GM18502 (cell line): ENCODE measurements around the gene BCORL1.
A peak's percentile ranks its signal among the peaks of the same experiment; 100 is the strongest.

Experiments
- ATAC-seq: cut with Tn5 transposase; IDR thresholded peaks from one replicate; pipeline ENCODE4 v1.9.1; 2021; ENCODE audit warnings: mild to moderate bottlenecking; ENCODE audit not compliant: unreplicated experiment, poor library complexity

BCORL1 gene

DNA sequence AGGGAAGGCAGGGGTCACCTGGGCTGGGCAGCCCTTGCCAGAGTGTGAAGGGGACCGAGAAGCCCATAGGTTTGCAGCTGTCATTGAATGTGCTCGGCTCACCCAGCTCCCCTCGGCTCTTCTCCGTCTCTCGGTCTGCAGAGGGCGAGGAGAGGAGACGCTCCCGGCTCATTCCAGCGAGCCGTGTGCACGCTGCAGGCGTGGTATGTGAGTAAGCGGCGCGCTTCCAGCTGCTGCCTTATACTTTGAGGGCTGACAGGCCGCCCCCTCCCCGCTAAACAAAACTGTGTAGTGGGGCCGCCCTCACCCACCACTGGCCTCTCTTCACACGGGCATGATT is 23.0 kb upstream of the BCORL1 start:
- no peak for ATAC-seq

DNA sequence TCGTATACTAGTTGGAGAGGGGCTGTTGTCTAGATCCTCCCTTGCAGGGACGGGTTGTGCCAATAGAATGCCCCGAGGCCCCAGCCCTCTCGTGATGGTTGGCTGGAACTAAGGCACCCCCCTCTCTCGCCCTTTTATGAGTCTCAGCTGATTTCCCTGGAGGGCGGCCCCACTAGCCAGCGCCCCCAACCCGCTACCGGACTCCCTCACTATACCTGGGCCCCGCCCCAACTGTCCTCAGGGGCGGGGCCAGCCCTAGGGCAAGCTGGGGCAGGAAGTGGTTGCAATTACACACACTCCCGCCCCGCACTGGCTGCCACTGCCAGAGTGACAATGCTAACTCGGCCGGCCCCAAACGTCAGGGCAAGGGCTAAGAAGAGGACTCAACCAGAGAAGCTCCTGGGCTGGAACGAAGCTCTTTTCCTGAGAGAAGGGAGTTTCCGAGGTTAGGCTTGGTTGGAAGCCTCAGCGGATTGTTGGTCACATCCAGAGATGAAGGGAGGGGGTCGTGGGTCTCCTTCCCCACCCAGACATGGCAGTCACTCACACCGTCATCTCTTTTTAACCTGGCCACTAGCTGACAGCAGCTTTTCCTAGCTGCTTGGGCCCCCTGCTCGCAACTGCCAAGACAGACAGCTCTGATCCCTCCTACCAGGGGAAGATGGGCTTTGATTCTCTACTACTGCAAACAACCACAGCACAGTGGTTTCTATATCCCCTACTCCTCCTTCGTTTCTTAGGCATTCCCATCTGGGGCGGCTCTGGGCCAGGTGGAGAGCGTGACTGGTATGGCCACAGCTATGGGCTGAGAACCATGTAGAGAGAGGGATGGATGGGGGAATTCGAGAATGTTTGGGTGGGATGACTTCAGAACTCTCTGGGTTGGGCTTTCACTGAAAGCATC is 21.0 kb upstream of the BCORL1 start:
- ATAC-seq: peak; percentile 92

DNA sequence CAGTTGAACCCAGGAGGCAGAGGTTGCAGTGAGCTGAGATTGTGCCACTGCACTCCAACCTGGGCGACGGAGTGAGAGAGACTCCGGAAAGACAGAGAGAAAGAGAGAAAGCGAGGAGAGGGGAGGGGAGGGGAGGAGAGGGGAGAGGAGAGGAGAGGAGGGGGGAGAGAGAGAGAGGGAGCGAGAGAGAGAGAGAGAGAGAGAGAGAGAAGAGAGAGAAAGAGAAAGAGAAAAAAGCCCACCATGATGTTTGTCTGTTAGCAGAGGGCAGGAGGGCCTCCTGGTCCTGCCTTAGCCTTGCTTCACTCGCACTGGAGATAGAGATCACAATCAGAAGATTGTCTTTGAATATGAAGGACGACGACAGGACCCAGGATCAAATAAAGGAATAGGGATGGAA is 18.7 kb upstream of the BCORL1 start:
- ATAC-seq: no peak

DNA sequence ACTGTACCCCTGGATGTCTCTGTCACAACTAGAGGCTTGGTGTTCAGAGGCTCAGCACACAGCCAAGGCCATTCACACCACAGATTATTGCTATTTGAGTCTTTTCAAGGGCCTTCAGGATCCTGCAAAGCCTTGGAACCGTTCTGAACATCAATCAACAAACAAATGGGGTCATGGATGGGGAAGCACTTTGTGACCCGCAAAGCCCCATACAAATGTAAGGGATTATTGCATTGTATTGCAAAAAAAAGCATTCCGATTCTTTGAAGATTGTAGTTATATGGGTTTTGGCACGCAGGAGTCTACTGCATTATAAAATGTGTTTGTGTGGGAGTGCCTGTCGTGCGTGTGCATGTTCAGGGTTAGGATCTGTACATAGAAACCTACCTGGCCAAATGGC is 17.3 kb upstream of the BCORL1 start:
- ATAC-seq: no peak

DNA sequence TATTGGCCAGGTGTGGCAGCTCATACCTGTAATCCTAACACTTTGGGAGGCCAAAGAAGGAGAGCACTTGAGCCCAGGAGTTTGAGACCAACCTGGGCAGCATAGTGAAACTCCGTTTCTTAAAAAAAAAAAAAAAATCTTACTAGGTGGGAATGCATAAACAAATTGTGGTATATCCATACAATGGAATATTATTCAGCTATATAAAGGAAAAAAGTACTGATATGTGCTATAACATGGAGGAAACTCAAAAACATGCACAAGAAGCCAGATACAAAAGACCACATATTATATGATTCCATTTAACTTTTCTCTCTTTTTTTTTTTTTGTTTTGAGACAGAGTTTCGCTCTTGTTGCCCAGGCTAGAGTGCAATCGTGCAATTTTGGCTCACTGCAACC is 13.5 kb upstream of the BCORL1 start:
- ATAC-seq: no peak

DNA sequence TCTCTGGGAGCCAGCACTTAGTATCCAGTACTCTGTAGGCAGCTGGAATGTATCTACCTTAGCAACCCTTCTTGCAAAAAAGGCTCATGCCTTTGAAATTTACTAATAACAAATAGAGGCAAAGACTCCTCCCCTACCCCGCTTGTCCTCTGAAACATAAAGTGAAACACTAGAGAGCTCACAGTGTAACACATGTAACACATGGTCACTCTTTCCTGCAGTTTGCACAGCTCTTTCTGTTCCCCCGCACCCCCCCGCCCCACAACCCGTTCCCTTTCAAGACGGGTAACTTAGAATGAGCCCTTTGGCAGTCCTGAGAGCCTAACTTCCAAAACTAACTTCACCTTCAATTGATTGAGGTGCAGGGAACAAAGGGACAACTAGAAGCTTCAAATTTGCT is 6.0 kb upstream of the BCORL1 start:
- no peak for ATAC-seq

DNA sequence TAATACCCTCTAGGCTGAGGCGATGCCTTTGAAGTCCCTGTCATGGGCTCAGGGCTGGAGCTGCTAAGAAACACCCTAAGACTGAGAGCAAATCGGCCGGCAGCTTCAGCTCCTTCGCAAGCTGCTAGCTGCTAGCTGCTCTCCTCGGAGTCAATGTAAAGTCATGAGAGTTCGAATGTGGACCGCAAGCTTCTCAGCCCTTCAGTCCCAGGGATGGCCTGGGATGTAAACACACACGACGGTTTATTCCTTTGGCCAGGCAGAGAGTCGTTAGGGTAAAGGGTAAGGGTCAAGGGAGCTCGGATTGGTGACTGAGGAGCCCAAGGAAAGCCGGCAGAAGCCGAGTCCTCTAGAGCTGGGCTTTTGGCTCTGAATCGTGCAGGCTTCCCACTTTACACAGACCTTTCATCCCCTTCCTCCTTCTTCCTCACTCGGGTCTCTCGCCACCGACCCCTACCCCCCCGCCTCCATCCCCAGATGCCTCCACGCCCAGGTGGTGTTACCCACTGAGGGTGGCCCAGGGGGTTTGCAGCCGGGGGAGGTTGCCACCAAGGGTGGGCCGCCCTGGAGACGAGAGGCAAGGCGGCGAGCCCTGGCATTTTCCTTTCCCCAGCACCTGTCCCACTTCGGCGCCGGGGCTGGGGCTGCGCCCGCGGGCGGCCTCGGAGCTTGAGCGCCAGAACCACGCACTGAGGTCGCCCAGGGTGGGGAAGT is 3.1 kb upstream of the BCORL1 start:
- ATAC-seq: no peak

DNA sequence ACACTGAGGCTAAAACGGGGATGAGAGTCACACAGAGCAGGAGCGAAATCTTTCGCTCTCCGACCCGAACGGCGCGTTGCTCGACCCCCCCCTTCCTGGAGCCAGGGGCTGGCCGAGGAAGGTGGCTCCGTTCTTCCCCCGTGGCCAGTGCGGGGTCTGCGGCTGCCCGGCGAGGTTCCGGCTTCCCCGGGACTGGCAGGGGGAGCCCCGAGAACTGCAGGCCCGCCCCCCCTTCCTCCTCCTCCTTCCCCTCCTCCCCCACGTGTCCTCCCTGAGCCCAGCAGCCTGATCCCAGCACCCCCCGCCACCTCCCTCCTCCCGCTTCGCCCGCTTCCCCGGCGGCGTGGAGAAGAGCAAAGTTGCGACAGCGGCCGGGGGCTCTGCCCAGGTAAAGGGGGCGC is 2.4 kb upstream of the BCORL1 start:
- no peak for ATAC-seq

DNA sequence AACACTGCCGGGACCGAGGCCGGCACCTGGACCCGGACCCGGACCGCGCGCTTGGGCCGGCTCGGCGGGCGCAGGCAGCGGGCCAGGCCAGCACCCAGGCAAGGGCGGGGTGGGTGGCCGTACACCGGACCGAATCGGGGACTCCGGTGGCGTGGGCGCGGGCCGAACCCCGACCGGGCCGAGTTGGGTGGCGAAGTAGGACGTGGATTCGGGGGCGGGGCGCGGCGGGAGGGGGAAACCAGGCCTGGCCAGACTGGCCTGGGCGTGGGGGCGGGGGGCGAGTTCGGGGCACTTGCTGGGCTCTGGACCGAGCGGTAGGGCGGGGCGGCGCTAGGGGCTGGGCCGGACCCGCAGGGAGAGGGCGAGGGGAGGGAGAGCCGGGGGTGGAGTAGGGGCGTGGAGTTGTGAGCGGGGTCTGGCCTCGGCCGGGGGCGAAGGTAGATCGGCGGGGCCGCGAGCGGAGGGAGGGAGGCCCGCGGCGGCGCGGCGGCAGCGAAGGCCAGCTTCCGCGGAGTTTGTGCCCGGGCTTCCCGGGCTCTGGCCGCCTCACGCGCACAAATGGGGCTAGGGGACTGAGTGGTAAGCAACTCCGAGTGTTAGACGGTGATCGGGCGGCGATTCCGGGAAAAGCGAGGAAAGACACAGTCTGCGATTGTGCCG is 1.8 kb upstream of the BCORL1 start:
- ATAC-seq: no peak

DNA sequence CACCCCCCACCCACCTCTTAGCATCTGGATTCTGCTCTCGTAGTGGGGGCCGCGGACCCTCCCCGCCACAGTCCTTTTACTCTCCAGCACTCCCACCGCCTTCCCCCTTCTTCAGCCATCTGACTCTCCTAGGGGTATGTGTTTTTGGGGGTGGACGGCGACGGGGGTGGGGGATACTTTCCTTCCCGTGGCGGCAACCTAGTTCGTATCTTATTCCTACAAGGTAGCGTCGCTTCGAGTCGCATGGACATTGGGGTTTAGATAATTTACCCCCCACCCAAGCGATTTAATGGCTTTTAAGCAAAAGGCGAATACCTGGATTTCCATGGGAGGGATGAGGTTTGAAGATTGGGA is 1.3 kb upstream of the BCORL1 start:
- ATAC-seq: no peak

DNA sequence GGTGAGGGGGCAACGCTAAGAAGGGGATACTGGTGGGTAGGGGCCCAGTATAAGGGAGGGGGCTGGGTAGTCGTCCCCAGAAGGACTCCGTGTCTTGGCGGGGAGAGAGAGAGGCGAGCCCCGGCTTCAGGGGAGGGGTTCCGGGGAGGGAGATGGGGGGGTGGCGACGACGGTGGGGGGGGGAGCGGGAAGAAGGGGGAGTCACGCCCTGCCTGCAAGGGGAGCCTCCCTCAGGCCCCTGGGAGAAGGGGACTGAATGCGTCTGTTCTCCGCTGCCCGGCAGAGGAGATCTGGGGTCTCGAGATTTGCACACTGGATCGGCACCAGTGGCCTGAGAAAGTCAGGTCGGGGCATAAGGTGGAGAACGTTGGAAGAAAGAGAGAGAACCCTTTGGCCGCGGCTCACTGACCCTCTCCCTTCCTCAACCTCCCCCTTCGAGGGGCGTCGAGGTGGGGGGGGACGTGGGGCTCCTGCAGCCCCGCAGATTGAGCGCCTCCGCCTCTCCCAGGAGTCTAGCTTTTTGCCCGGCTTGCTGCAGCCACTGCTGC is 609 bp upstream of the BCORL1 start:
- ATAC-seq: no peak

DNA sequence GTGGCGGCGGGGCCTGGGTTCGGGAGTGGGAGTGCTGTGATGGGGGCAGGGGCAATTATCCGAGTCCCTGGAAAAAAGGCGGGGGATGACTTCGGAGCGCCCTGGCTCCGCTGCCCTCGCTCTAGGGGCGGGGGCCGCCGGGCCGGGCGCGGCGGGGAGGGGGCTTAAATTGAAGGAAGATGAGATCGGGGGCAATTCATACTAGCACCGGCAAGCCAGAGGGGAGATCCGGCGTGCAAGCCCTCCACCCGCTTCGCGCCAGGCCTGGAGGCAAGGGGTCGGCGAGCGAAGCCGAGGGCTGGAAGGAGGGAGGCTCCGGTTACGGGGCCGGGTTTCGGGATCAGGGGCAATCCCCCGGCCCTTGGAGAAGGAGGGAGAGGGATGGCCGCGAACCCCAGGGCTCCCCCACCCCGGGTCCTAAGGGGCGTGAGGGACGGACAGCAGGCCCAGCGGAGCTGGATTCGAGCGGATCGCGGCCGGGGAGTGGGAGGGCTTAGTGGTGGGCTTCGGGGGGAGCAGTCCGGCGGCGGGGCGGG is 1.2 kb downstream of the BCORL1 start:
- ATAC-seq: no peak

DNA sequence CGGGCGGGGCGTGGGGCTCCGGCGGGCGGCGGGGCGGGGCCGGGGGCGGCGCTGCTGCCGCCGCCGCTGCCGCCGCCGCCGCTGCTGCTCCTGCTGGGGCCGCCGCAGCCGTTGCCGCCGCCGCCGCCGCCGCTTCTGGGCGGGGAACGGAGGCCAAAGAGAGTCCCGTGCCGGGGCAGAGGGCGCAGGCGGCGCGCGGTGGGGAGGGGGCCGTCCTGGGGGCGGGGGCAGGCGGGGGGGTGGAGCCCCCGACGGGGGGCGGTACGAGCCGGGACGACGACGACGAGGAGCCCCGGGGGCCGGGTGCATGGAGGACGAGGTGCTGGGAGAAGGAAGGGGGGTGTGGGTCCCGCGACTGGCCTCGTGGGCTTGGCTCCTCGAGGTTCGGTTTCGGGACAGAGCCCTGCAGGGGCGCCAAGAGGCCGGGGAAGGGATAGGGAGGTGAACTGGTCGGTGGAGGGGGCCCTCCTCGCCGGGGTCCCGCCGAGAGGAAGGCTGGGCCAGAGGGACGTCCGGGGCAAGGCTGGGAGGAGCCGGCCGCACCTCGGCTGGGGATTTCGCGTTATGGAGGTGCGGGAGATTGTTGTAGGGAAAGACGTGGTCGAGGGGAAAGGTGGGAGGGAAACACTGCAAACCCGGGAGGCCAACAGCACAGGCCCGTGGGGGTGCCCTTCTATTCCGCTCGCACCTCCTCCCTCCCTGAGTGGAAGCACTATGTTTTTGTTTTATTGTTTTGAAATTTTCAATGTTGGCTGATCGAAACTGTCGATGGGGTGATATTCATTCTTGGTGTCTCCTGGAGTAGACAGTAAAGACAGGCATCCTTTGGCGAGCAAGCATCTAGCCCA is 1.9 kb downstream of the BCORL1 start:
- ATAC-seq: no peak

DNA sequence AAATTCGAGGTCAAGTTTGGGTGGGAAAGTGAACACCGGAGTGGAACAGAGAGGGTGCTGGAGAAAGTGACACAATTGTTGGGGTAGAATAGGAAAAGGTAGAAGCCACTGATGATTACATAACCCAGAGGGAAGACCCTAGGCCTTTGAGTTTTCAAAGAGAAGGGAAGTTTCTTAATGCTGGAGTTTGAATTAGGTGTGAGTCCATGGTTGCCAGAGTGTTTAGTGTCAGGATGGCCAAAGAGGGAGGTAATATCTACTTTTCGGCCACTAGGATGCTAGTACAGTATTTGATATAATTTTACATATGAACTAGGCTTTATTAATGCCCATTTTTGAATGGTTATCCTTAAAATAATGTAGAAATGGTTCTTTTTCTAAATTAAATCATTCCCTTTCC is 5.4 kb downstream of the BCORL1 start:
- ATAC-seq: no peak

DNA sequence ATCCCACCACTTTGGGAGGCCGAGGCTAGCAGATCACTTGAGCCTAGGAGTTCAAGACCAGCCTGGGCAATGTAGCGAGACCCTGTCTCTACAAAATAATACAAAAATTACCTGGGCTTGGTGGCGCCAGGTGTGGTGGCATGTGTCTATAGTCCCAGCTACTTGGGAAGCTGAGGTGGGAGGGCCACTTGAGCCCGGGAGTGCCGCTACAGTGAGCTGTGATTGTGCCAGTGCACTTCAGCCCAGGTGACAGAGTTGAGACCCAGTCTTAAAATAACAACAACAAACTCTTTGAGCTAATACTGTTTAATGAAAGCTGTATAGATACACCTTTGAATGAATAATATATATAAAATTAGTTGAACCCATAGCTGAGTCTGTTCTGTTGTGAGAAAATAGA is 9.7 kb downstream of the BCORL1 start:
- ATAC-seq: no peak

DNA sequence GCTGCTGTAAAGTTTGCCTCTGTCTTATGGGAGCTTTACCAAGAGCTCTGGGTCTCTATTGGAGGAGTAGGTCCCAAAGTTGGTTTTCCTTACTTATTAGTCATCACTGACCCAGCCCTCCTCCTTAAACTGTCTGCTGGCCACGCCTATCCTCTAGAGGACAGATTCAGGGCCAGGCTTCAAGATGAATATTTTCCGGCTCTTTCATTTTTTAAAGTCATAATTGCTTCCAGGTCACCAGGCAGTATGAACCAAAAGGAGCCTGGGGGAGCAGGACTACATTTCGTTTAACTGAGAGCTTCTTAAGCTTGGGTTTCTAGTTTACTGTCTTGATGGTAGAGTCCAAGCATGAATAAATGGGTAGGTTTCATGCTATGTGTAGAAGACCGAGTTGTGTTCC is 13.7 kb downstream of the BCORL1 start:
- no peak for ATAC-seq

DNA sequence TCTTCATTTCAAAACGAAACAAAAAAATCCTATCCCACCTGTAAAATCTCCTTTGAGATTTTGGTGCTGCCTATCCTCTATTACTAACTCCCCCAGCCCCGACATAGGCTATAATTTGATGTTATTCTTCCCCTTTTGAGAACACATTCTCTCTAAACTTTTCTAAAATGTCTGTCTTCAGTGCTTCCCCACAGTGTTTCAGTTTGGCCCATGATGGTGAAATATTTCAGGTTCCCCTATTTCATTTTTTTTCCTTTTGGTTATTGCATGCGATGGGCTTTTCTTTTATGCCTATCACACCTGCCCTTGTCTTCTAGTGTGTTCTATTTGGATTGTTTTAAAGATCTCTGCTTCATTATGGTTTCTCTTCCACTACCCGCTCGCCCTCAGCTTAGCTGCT is 14.7 kb downstream of the BCORL1 start:
- ATAC-seq: no peak

DNA sequence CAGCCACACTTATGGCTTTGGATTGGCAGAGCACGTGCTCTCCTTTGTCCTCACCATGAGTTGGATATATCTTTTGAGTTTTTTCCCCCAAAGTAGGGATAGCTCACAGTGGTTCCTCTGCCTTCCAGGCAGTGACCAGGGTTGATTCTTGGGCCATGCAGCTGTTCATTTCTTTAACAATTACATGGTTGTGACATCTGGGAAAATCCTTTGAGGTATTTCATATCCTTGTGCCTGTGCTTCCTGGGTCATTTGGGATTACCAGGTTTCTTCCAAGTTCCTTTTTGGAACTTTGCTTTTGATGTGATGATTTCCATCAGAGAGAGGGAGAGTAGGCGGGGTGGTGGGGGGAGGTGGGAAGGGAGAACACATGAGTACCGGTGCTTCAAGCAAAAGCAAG is 15.6 kb downstream of the BCORL1 start:
- no peak for ATAC-seq

DNA sequence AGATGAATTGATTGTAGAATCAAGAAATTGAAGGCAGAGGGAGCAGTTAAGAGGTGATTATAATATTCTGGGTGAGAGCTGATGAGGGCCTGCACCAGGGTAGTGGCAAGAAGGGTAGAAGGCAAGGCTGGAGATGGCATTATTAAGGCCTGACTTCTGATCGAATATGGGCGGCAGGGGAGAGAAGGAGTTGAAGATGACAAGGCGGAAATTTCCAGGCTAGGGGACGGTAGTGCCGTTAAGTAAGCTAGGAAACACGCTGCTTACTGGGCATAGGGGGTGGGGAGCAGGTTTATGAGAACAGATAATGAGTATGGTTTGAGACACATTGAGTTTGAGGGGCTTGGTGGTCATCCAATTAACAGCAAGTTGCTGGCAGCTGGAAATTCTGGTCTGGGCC is 19.5 kb downstream of the BCORL1 start:
- ATAC-seq: no peak

DNA sequence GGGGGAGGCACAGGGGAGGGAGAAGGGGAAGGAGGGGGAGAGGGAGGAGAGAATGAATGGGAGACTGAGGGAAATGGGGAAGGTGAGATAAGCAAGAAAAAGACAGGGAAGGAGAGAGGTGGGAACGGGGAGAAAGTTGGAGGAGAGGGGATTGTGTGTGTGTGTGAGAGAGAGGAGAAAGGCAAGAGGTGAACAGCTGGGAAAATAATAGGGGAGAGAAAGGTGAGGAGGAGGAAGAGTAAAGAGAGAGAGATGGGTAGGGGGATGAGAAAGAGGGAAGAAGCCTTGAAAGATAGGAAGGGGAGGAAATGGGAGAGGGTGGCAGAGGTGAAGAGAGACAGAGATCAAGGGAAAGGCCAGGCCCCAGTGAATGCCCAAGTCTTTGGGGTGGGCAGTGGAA is 20.1 kb downstream of the BCORL1 start:
- no peak for ATAC-seq
